ENCODE data around the gene MECP2. TPM values are rescaled to one million over a fixed set of nuclear protein-coding genes. Genes with fewer than 3 reads are reported as not detected.
"Not testable (repeated sequence)": the region's sequence is repeated elsewhere in the genome, so short reads cannot be mapped to it uniquely, and the experiment has no call there.

The MECP2 gene
- total RNA-seq, 2 donors from 2014 or later: 148 to 160 TPM

GRCh38 chrX:154012336-154012991, 85.1 kb downstream of the MECP2 start:
- Mint-ChIP-seq H3K27ac (no peak overlapping the region), H3K36me3 (ENCODE audit: low read depth) (no peaks in the 10 kb centered on the region), H3K4me3 (no peak overlapping the region), H3K27me3 (no peaks in the 10 kb centered on the region), H3K4me1 (peaks cover 13% of the 10 kb centered on the region)
- no peak for DNase-seq
- H3K9me3 ChIP-seq (ENCODE audit: control insufficient read depth, low read length, poor library complexity, severe bottlenecking): no peaks in the 10 kb centered on the region
- no peak for ATAC-seq

GRCh38 chrX:154011376-154012335, 85.9 kb downstream of the MECP2 start:
- Mint-ChIP-seq H3K4me3 (peak overlapping the region; percentile 15), H3K36me3 (ENCODE audit: low read depth) (no peaks in the 10 kb centered on the region), H3K4me1 (peaks cover 13% of the 10 kb centered on the region), H3K27me3 (no peaks in the 10 kb centered on the region), H3K27ac (peak overlapping the region; percentile 8)
- ATAC-seq (no peak), DNase-seq (no peak)
- no peaks in the 10 kb centered on the region for H3K9me3 ChIP-seq (ENCODE audit: control insufficient read depth, low read length, poor library complexity, severe bottlenecking)

GRCh38 chrX:154010330-154011087, 87.0 kb downstream of the MECP2 start:
- H3K27ac Mint-ChIP-seq: no peak overlapping the region
- no peaks in the 10 kb centered on the region for H3K27me3 Mint-ChIP-seq
- H3K4me1 Mint-ChIP-seq: peaks cover 9% of the 10 kb centered on the region
- DNase-seq: no peak
- ATAC-seq: no peak
- no peaks in the 10 kb centered on the region for H3K36me3 Mint-ChIP-seq (ENCODE audit: low read depth)
- H3K4me3 Mint-ChIP-seq: no peak overlapping the region
- no peaks in the 10 kb centered on the region for H3K9me3 ChIP-seq (ENCODE audit: control insufficient read depth, low read length, poor library complexity, severe bottlenecking)

- Mint-ChIP-seq H3K36me3 (ENCODE audit: low read depth) (no peaks in the 10 kb centered on the region), H3K4me1 (peaks cover 7% of the 10 kb centered on the region), H3K27ac (peak overlapping the region; percentile 73), H3K27me3 (no peaks in the 10 kb centered on the region), H3K4me3 (no peak overlapping the region)
- DNase-seq: no peak
- H3K9me3 ChIP-seq (ENCODE audit: control insufficient read depth, low read length, poor library complexity, severe bottlenecking): no peaks in the 10 kb centered on the region
- no peak for ATAC-seq
Observed at GRCh38 chrX:154008521-154008920, 89.0 kb downstream of the MECP2 start.

GRCh38 chrX:154006947-154007346, 90.6 kb downstream of the MECP2 start:
- H3K27me3 Mint-ChIP-seq: no peaks in the 10 kb centered on the region
- DNase-seq: no peak
- no peak overlapping the region for H3K4me3 Mint-ChIP-seq
- peak overlapping the region; percentile 73 for H3K27ac Mint-ChIP-seq
- H3K4me1 Mint-ChIP-seq: peaks cover 11% of the 10 kb centered on the region
- no peaks in the 10 kb centered on the region for H3K36me3 Mint-ChIP-seq (ENCODE audit: low read depth)
- H3K9me3 ChIP-seq (ENCODE audit: control insufficient read depth, low read length, poor library complexity, severe bottlenecking): no peaks in the 10 kb centered on the region
- ATAC-seq: no peak

- DNase-seq: no peak
- H3K4me1 Mint-ChIP-seq: peaks cover 14% of the 10 kb centered on the region
- ATAC-seq: no peak
- H3K9me3 ChIP-seq (ENCODE audit: control insufficient read depth, low read length, poor library complexity, severe bottlenecking): no peaks in the 10 kb centered on the region
- H3K27ac Mint-ChIP-seq: peak overlapping the region; percentile 67
- H3K27me3 Mint-ChIP-seq: no peaks in the 10 kb centered on the region
- H3K4me3 Mint-ChIP-seq: no peak overlapping the region
- no peaks in the 10 kb centered on the region for H3K36me3 Mint-ChIP-seq (ENCODE audit: low read depth)
Observed at GRCh38 chrX:154004315-154004714, 93.2 kb downstream of the MECP2 start.

- ATAC-seq: peak; percentile 84
- Mint-ChIP-seq H3K36me3 (ENCODE audit: low read depth) (no peaks in the 10 kb centered on the region), H3K4me3 (peak overlapping the region; percentile 85), H3K4me1 (peaks cover 12% of the 10 kb centered on the region), H3K27me3 (no peaks in the 10 kb centered on the region), H3K27ac (peak overlapping the region; percentile 67)
- no peaks in the 10 kb centered on the region for H3K9me3 ChIP-seq (ENCODE audit: control insufficient read depth, low read length, poor library complexity, severe bottlenecking)
- no peak for DNase-seq
Observed at GRCh38 chrX:154002215-154002719, 95.2 kb downstream of the MECP2 start.

GRCh38 chrX:154000051-154000450, 97.5 kb downstream of the MECP2 start:
- Mint-ChIP-seq H3K36me3 (ENCODE audit: low read depth) (no peaks in the 10 kb centered on the region), H3K27ac (no peak overlapping the region), H3K4me1 (peaks cover 12% of the 10 kb centered on the region), H3K27me3 (no peaks in the 10 kb centered on the region), H3K4me3 (no peak overlapping the region)
- no peak for ATAC-seq
- no peaks in the 10 kb centered on the region for H3K9me3 ChIP-seq (ENCODE audit: control insufficient read depth, low read length, poor library complexity, severe bottlenecking)
- no peak for DNase-seq

- no peaks in the 10 kb centered on the region for H3K36me3 Mint-ChIP-seq (ENCODE audit: low read depth)
- H3K27me3 Mint-ChIP-seq: no peaks in the 10 kb centered on the region
- no peak for DNase-seq
- no peak overlapping the region for H3K4me3 Mint-ChIP-seq
- no peak overlapping the region for H3K27ac Mint-ChIP-seq
- no peaks in the 10 kb centered on the region for H3K9me3 ChIP-seq (ENCODE audit: control insufficient read depth, low read length, poor library complexity, severe bottlenecking)
- peaks cover 12% of the 10 kb centered on the region for H3K4me1 Mint-ChIP-seq
- no peak for ATAC-seq
Observed at GRCh38 chrX:153999359-154000037, 98.0 kb downstream of the MECP2 start.

- no peak for DNase-seq
- H3K9me3 ChIP-seq (ENCODE audit: control insufficient read depth, low read length, poor library complexity, severe bottlenecking): no peaks in the 10 kb centered on the region
- no peak for ATAC-seq
- Mint-ChIP-seq H3K27me3 (no peaks in the 10 kb centered on the region), H3K36me3 (ENCODE audit: low read depth) (no peaks in the 10 kb centered on the region), H3K4me3 (no peak overlapping the region), H3K4me1 (peaks cover 4% of the 10 kb centered on the region), H3K27ac (no peak overlapping the region)
Observed at GRCh38 chrX:153995504-153995903, 102.0 kb downstream of the MECP2 start.

GRCh38 chrX:153994398-153994797, 103.1 kb downstream of the MECP2 start:
- not testable (repeated sequence) for H3K36me3 Mint-ChIP-seq (ENCODE audit: low read depth); ATAC-seq; H3K27me3 Mint-ChIP-seq; H3K27ac Mint-ChIP-seq; H3K4me3 Mint-ChIP-seq; DNase-seq; H3K9me3 ChIP-seq (ENCODE audit: control insufficient read depth, low read length, poor library complexity, severe bottlenecking)
- peaks cover 10% of the 10 kb centered on the region for H3K4me1 Mint-ChIP-seq

- no peaks in the 10 kb centered on the region for H3K36me3 Mint-ChIP-seq (ENCODE audit: low read depth)
- H3K27ac Mint-ChIP-seq: no peak overlapping the region
- peaks cover 10% of the 10 kb centered on the region for H3K4me1 Mint-ChIP-seq
- no peaks in the 10 kb centered on the region for H3K27me3 Mint-ChIP-seq
- ATAC-seq: no peak
- no peak for DNase-seq
- H3K4me3 Mint-ChIP-seq: no peak overlapping the region
- H3K9me3 ChIP-seq (ENCODE audit: control insufficient read depth, low read length, poor library complexity, severe bottlenecking): no peaks in the 10 kb centered on the region
Observed at GRCh38 chrX:153993978-153994377, 103.5 kb downstream of the MECP2 start.
